ENCODE data around the gene NEXMIF. TPM values are rescaled to one million over a fixed set of nuclear protein-coding genes. Genes with fewer than 3 reads are reported as not detected.

The NEXMIF gene
- total RNA-seq, 1 donor from 2014 or later: 2.8 TPM

- TF ChIP-seq EZH2phosphoT487 (IDR thresholded peaks at IDR 0.05): no peak
- TF ChIP-seq, protein P1, sequence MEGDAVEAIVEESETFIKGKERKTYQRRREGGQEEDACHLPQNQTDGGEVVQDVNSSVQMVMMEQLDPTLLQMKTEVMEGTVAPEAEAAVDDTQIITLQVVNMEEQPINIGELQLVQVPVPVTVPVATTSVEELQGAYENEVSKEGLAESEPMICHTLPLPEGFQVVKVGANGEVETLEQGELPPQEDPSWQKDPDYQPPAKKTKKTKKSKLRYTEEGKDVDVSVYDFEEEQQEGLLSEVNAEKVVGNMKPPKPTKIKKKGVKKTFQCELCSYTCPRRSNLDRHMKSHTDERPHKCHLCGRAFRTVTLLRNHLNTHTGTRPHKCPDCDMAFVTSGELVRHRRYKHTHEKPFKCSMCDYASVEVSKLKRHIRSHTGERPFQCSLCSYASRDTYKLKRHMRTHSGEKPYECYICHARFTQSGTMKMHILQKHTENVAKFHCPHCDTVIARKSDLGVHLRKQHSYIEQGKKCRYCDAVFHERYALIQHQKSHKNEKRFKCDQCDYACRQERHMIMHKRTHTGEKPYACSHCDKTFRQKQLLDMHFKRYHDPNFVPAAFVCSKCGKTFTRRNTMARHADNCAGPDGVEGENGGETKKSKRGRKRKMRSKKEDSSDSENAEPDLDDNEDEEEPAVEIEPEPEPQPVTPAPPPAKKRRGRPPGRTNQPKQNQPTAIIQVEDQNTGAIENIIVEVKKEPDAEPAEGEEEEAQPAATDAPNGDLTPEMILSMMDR (IDR thresholded peaks at IDR 0.05): no peak
- no peak for TF ChIP-seq EZH2 (IDR thresholded peaks at IDR 0.05)
- H3K4me2 ChIP-seq: no peak overlapping the region
- H3K79me2 ChIP-seq (ENCODE audit: low read depth): no peaks in the 10 kb centered on the region
- Mint-ChIP-seq H3K4me1 (no peaks in the 10 kb centered on the region), H3K27ac (no peak overlapping the region), H3K4me3 (no peak overlapping the region), H3K9me3 (no peaks in the 10 kb centered on the region), H3K27me3 (ENCODE audit: insufficient read depth, low read depth) (no peaks in the 10 kb centered on the region), H3K36me3 (no peaks in the 10 kb centered on the region)
- H3K4me1 ChIP-seq: no peaks in the 10 kb centered on the region
- H3K9ac ChIP-seq: no peak overlapping the region
- H3K4me3 ChIP-seq: no peak overlapping the region
- H3K9me3 ChIP-seq (ENCODE audit: low read depth): no peaks in the 10 kb centered on the region
- no peaks in the 10 kb centered on the region for H4K20me1 ChIP-seq (ENCODE audit: low read depth)
- H3K27me3 ChIP-seq: no peaks in the 10 kb centered on the region
- H2AFZ ChIP-seq (replicated peaks): no peak overlapping the region
- no peaks in the 10 kb centered on the region for H3K36me3 ChIP-seq
- DNase-seq (ENCODE audit: low spot score): no peak
- no peak overlapping the region for H3K27ac ChIP-seq
- no peaks in the 10 kb centered on the region for H3F3A ChIP-seq (ENCODE audit: low read depth)
These were observed 110.6 kb downstream of the NEXMIF start for GRCh38 chrX:74814681-74815080.

DNA sequence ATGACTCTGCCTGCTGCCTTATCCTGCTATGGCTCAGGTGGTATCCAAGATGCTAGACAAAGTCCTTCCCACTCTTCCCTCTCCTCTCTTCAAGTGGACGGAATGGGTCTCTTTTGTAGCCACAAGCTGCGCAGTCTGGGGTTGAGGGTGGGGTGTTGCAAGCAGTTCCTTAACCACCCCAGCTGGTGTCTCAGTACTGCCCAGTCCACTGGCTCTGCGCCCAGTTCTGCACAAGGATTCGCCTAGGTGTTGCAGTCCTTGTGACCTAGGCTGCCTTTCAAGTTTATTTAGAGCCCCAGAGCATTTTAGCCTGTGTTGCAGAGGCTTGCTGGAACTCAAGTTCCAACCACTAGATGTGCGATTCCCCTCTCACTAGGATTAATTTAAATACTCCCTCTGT, 120.7 kb downstream of the NEXMIF start:
- no peaks in the 10 kb centered on the region for H3K36me3 Mint-ChIP-seq
- H3K9ac ChIP-seq: no peak overlapping the region
- H3K27ac ChIP-seq: no peak overlapping the region
- no peaks in the 10 kb centered on the region for H3K27me3 ChIP-seq
- no peaks in the 10 kb centered on the region for H3K9me3 ChIP-seq (ENCODE audit: low read depth)
- no peaks in the 10 kb centered on the region for H3K79me2 ChIP-seq (ENCODE audit: low read depth)
- no peaks in the 10 kb centered on the region for H3K27me3 Mint-ChIP-seq (ENCODE audit: insufficient read depth, low read depth)
- H2AFZ ChIP-seq (replicated peaks): no peak overlapping the region
- TF ChIP-seq EZH2phosphoT487 (IDR thresholded peaks at IDR 0.05) (no peak), EZH2 (IDR thresholded peaks at IDR 0.05) (no peak)
- TF ChIP-seq, protein P1 (IDR thresholded peaks at IDR 0.05): no peak
- no peaks in the 10 kb centered on the region for H3K4me1 ChIP-seq
- no peak overlapping the region for H3K4me3 Mint-ChIP-seq
- no peaks in the 10 kb centered on the region for H3K36me3 ChIP-seq
- H3K27ac Mint-ChIP-seq: no peak overlapping the region
- no peaks in the 10 kb centered on the region for H4K20me1 ChIP-seq (ENCODE audit: low read depth)
- H3K4me3 ChIP-seq: no peak overlapping the region
- no peaks in the 10 kb centered on the region for H3K9me3 Mint-ChIP-seq
- H3F3A ChIP-seq (ENCODE audit: low read depth): no peaks in the 10 kb centered on the region
- no peak for DNase-seq (ENCODE audit: low spot score)
- no peaks in the 10 kb centered on the region for H3K4me1 Mint-ChIP-seq
- H3K4me2 ChIP-seq: no peak overlapping the region

- H3K9me3 Mint-ChIP-seq: peaks cover under 1% of the 10 kb centered on the region
- H3K4me3 ChIP-seq: no peak overlapping the region
- H3K4me1 ChIP-seq: no peaks in the 10 kb centered on the region
- H3K4me1 Mint-ChIP-seq: no peaks in the 10 kb centered on the region
- no peak overlapping the region for H3K27ac ChIP-seq
- no peaks in the 10 kb centered on the region for H3K9me3 ChIP-seq (ENCODE audit: low read depth)
- no peaks in the 10 kb centered on the region for H4K20me1 ChIP-seq (ENCODE audit: low read depth)
- no peak overlapping the region for H2AFZ ChIP-seq (replicated peaks)
- H3K79me2 ChIP-seq (ENCODE audit: low read depth): no peaks in the 10 kb centered on the region
- no peaks in the 10 kb centered on the region for H3K27me3 Mint-ChIP-seq (ENCODE audit: insufficient read depth, low read depth)
- H3K4me2 ChIP-seq: no peak overlapping the region
- DNase-seq (ENCODE audit: low spot score): no peak
- no peak overlapping the region for H3K27ac Mint-ChIP-seq
- TF ChIP-seq, protein P1 (IDR thresholded peaks at IDR 0.05): no peak
- TF ChIP-seq EZH2 (IDR thresholded peaks at IDR 0.05) (no peak), EZH2phosphoT487 (IDR thresholded peaks at IDR 0.05) (no peak)
- H3K9ac ChIP-seq: no peak overlapping the region
- H3F3A ChIP-seq (ENCODE audit: low read depth): no peaks in the 10 kb centered on the region
- no peaks in the 10 kb centered on the region for H3K36me3 Mint-ChIP-seq
- no peak overlapping the region for H3K4me3 Mint-ChIP-seq
- no peaks in the 10 kb centered on the region for H3K27me3 ChIP-seq
- H3K36me3 ChIP-seq: no peaks in the 10 kb centered on the region
These were observed 125.2 kb downstream of the NEXMIF start for GRCh38 chrX:74800062-74800461.

All from neural progenitor cell (in vitro differentiated cells).